NK-92 (cell line): ENCODE data around the gene MYZAP.

Source experiments
- DNase-seq: peaks from one replicate; lab custom pipeline; 2025; ENCODE audit not compliant: unreplicated experiment; lab: John Stamatoyannopoulos, UW

MYZAP gene

DNA sequence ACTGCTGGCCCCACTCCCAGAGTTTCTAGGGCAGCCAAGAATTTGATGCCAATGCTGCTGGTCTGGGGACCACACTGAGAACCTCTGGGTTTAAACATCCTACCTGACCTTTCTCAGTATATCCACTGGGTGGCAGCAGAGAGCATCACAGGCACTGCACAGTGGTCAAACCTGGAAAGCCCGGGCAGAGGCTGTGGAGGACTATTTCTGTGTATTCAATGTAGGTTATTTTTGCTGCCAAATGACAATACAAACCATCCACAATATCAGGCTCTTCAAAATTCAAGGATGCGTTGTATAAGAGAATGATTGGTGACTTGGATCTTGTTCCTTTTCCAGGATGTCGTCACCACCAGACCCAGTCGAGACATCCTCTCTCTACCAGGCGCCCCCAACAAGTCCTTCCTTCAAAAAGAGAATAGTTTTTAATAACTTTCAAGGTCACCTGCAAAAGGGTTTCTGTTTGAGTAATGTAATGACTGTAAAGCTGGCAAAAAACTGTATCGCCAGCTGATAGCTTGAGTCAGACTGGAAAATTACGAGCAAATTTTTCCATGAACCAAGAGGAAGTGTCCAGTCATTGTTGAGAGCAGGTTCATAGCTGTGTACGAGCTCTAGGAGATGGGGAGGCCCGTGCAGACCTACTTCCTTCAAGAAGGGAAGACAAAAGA lies 30.5 kb upstream of the MYZAP start:
- DNase-seq, result no peak

- DNase-seq, result no peak
Observed at GRCh38 chr15:57562196-57562769, 29.4 kb upstream of the MYZAP start.

- DNase-seq, result no peak
Observed at GRCh38 chr15:57563416-57563815, 28.3 kb upstream of the MYZAP start.

DNA sequence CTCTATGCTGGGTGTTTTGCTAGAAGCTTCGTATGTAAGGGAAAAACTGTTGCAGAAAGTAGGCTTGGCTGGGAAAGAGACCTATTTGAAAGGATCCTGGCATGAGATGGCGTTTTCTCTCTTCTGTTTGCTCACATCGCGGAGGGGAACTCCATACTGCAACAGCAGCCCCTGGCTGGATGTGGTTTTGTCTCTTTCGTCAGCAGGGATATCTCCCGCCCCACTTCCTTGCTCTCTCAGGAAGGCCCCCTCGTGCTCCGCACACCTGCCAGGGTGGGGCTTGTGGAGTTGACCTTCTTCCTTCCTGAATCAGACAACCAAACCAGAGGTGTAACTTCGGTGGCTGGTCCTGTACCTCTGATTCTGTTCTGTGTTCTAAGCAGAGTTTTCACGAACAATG lies 26.4 kb upstream of the MYZAP start:
- DNase-seq, result no peak

GRCh38 chr15:57566834-57567233 lies 24.9 kb upstream of the MYZAP start:
- DNase-seq, result no peak

DNA sequence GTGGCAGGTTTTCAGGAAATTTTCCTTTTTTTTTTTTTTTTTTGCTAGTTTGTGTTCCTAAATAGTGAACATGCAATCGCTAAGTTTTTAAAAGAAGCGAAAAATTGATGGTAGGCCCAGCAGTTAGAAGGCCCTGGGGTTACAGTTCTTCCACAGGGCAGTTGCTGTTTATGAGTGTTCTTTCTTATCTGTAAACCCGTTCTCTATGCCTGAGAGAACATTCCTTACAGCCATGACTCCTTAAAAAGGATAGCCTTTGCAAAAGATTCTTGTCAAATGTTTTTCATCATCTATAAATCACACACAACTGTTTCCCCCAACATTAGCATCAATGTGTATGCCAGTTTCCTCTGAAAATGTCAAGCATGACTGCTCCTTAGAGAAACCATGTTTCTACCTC lies 23.8 kb upstream of the MYZAP start:
- DNase-seq, result no peak

DNA sequence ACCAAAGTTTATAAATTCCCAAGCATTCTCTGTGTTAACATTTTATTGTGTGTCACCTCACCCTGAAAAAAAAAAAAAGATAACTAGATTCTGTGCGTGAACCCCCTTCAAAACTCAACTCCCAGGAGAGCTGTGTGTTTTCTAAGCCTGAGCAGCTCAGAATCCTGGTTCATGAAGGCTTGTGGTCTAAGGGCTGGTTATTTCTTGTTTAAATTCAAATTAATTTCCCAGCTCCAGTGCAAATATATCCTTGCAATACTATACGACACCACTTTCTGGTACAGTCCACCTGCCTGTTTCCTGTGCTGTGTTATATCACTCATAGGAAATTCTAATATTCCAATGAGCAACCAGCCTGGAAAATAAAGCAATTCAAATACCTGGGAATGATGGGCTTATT lies 23.4 kb upstream of the MYZAP start:
- no peak for DNase-seq

DNA sequence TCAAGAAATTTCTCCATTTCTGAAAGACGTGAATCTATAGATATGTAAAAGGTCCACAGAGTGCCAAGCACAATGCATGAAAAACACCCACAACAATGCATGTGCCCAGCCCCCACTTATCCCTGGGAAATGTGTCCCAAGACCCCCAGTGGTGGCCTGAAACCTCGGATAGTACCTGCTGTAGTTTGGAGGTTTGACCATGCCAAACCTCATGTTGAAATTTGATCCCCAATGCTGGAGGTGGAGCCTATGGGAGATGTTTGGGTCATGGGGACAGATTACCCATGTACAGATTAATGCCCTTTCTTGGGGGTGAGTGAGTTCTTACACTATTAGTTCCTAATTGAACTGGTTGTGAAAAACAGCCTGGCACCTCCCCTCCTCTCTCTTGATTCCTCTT lies 21.4 kb upstream of the MYZAP start:
- no peak for DNase-seq

GRCh38 chr15:57570994-57571393 lies 20.7 kb upstream of the MYZAP start:
- no peak for DNase-seq

- DNase-seq, result no peak
Observed at GRCh38 chr15:57571725-57572124, 20.0 kb upstream of the MYZAP start.

GRCh38 chr15:57572468-57572867 lies 19.2 kb upstream of the MYZAP start:
- DNase-seq, result no peak

DNA sequence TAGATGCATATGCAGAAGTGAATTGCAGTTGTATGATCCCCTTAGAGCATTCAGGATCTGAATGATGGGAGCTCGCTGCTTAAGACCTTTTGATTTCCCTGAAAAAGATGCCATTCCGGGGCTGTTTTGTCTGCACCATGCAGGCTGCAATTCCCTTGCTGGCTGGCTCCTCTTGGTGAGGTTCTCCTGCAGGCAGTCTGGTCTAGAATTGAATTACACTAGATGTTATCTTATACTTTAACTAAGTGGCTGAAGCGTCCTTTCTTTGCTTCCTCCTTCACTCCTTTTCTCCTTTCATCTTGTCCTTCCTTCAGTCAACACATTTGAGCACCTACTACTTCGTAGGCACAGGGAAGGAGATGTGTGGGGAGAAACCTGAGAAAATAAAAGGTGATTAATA lies 18.6 kb upstream of the MYZAP start:
- no peak for DNase-seq

DNA sequence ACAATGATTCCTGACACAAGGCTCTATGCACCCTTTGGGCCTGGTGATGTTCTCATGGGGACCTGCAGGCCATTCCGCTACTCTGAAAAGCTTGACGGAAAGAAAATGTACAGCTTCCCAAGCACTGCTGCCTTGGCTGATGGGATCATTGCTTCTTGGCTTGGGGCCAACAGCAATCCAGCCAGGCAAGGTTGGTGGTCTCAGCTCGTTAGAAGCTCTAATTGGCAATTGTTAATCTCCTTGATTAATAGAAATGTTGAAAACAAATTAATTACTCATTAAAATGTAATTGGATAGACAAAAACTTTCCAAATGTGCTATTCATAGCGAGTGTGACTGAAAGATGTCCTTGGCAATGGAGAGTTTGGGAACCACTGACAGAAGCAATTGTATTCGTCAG lies 16.3 kb upstream of the MYZAP start:
- no peak for DNase-seq

DNA sequence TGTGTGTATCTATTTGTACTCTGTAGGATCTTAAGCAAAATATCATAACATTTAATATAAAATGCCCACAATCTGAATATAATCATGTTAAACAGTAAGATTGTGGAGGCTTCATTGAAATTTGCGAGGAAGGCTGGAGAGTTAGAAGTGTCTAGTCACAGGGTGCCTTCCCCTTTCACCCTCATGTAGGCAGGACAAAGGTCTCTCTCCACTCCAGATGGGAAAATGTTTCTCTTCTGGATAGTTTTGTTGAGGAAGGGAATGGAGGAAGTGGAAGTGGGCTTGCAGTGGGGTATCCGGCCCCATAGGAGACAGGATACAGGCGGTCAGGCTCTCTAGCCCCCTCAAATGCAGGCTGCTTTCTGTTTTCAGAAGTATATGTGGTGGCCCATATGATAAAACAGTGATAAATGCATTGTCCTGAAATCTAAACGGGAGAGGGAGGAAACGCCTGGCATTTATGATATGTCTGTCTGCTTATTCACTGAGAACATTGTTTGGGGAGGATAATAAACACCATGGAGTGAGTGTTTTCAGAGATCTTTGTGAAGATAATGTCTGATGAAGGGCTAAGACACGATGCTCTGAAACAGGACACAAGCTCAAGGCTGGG lies 13.3 kb upstream of the MYZAP start:
- no peak for DNase-seq

GRCh38 chr15:57580428-57580827 lies 11.3 kb upstream of the MYZAP start:
- no peak for DNase-seq

GRCh38 chr15:57580866-57581265 lies 10.8 kb upstream of the MYZAP start:
- DNase-seq, result no peak

DNA sequence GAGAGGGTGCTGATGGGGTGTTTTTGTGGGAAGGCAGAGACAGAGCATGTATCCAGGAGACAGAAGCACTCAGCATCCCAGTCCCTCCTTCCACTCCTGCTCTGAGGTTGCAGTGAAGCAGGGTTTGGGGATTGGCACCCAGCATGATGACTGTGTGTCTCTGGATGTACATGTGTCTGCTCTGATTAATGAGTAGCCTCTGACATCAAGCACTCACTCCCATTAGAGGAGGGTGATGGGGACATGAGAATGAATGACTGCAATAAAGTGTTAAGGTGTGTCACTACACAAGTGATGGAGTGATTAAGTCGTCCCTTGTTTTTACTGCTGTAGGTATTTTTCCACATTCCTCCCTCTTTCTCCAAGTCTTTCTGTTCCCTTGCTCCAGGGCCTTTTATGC lies 9.6 kb upstream of the MYZAP start:
- no peak for DNase-seq

GRCh38 chr15:57583282-57583681 lies 8.4 kb upstream of the MYZAP start:
- DNase-seq, result no peak

DNA sequence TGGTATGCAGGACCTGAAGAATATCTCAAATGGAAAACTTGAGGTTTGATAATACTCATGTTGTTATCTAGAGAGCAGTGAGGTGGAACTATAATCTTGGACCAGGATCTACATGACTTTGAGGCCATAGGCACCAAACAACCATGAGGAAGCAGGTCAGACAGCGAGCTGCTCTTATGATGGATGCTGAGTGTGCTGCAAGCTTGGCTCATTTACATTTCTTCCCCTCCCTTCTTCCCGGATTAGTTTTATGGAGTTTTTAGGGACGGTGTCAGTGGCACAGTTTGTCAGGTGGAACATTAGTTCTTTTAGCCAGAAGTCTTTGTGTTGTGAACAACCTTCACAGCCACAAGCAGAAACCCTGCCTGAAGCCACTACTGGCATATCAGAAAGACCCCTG lies 8.0 kb upstream of the MYZAP start:
- no peak for DNase-seq

- no peak for DNase-seq
Observed at GRCh38 chr15:57586661-57587424, 4.9 kb upstream of the MYZAP start.

- DNase-seq, result no peak
Observed at GRCh38 chr15:57589281-57589680, 2.4 kb upstream of the MYZAP start.

DNA sequence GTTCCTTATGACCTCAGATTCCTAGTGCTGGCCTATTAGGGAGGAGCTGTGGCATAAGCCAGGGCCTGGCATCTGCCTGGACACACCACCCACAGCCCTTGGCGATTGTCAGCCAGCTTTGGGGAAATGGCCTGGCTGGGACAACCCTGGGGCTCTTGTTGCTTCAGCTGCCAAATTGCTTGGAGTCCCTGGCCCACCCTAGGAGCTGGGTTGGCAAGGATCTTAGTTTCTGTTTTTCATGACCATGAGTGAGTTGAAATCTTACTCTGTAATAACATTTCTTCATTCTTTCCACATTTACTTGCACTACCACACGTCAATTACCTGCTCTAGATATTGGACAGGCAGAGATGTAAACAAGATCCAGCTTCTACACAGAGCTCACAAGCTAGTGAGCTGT lies 1.9 kb upstream of the MYZAP start:
- no peak for DNase-seq
